ENCODE measurements around the gene METTL24. TPM values are rescaled to one million over a fixed set of nuclear protein-coding genes. Genes with fewer than 3 reads are reported as not detected.

METTL24 gene
- total RNA-seq, 6 donors from 2014 or later: 0.78 to 2.7 (median 1.8) TPM; not detected in 1

DNA sequence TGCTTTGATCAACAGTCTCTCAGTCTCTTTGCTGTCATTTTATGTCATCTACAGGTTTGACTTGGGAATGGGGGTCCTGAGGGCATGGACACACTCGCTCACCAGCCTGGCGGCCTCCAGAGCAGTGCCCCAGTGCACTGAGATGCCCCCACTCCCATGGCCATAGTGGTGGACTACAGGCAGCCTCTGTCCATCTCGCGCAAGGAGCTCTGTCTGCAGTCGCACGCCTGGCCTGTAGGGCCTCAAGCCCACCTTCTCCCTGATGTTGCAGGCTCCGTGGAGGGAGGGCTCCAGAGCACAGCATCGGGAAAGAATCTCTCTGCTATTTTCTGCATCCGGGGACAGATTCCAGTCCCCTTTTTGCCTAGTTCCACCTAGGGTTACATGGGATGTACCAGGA is 34.6 kb upstream of the METTL24 start:
- DNase-seq (peak in 1 of 2 donors; percentile 50), ATAC-seq (ENCODE audit: low FRiP score in 2 of 2) (no peak)
- WGBS, 2 donors: 81 to 87% methylated on average over 7 to 9 of the region's 9 CpGs
- TF ChIP-seq POLR2A (IDR thresholded peaks at IDR 0.05) (no peak), POLR2AphosphoS5 (IDR thresholded peaks at IDR 0.05) (no peak), EP300 (IDR thresholded peaks at IDR 0.05) (no peak)
- TF ChIP-seq, protein P1, sequence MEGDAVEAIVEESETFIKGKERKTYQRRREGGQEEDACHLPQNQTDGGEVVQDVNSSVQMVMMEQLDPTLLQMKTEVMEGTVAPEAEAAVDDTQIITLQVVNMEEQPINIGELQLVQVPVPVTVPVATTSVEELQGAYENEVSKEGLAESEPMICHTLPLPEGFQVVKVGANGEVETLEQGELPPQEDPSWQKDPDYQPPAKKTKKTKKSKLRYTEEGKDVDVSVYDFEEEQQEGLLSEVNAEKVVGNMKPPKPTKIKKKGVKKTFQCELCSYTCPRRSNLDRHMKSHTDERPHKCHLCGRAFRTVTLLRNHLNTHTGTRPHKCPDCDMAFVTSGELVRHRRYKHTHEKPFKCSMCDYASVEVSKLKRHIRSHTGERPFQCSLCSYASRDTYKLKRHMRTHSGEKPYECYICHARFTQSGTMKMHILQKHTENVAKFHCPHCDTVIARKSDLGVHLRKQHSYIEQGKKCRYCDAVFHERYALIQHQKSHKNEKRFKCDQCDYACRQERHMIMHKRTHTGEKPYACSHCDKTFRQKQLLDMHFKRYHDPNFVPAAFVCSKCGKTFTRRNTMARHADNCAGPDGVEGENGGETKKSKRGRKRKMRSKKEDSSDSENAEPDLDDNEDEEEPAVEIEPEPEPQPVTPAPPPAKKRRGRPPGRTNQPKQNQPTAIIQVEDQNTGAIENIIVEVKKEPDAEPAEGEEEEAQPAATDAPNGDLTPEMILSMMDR (IDR thresholded peaks at IDR 0.05): no peak
- H3K4me3 ChIP-seq: no peak overlapping the region
- H3K9me3 ChIP-seq: no peaks in the 10 kb centered on the region
- H3K27me3 ChIP-seq: no peaks in the 10 kb centered on the region
- peaks cover 0 to 11% (median 6%) of the 10 kb centered on the region in 4 donors for H3K4me1 ChIP-seq
- no peak overlapping the region for H3K27ac ChIP-seq
- H3K36me3 ChIP-seq: no peaks in the 10 kb centered on the region

- WGBS, 2 donors: 7 to 33% methylated on average over 2 of the region's 2 CpGs
- ATAC-seq (ENCODE audit: low FRiP score in 2 of 2): no peak
- DNase-seq: no peak
- no peak overlapping the region for H3K27ac ChIP-seq
- peaks cover 0 to 11% (median 6%) of the 10 kb centered on the region in 4 donors for H3K4me1 ChIP-seq
- H3K4me3 ChIP-seq: no peak overlapping the region
- TF ChIP-seq POLR2AphosphoS5 (IDR thresholded peaks at IDR 0.05) (no peak), EP300 (IDR thresholded peaks at IDR 0.05) (no peak), POLR2A (IDR thresholded peaks at IDR 0.05) (no peak)
- TF ChIP-seq, protein P1 (IDR thresholded peaks at IDR 0.05): no peak
- no peaks in the 10 kb centered on the region for H3K9me3 ChIP-seq
- no peaks in the 10 kb centered on the region for H3K27me3 ChIP-seq
- no peaks in the 10 kb centered on the region for H3K36me3 ChIP-seq
Measured at GRCh38 chr6:110390404-110390803, 32.3 kb upstream of the METTL24 start.

DNA sequence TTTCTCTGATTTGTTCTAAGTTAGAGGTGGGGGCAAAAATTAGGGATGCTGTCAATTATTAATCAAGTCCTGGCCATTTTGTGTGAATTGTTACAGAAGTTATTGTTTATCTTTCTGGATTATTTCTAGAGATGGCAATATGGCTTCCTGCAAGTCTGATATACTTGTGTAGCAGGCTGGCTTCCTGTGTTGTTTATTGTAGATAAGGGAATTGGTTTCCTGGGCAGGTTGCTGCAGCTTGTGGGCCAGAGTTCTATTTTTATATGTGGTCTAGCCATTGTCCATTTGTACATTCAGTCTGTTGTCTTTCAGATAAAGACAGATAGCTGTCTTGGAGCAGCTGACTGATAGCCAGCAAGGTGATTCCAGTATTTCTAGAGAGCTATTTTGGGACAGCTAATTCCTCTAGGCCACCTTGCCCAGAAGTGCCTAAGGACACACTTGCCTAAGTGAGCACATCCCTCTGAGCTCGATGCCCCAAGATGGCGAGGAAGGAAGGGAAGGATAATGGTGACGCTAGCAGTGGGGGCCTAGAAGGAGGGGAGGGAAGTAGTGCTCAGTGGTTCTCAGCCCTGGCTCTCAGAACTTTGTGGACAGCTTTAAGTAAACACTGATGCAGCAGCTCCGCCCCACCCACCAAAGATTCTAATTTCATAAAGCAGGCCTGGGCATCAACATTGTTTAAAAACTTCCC is 31.7 kb upstream of the METTL24 start:
- TF ChIP-seq, protein P1 (IDR thresholded peaks at IDR 0.05): no peak
- peak in 1 of 4 donors; percentile 21 for TF ChIP-seq EP300 (IDR thresholded peaks at IDR 0.05)
- DNase-seq (no peak), ATAC-seq (ENCODE audit: low FRiP score in 2 of 2) (no peak)
- H3K9me3 ChIP-seq: no peaks in the 10 kb centered on the region
- H3K4me1 ChIP-seq: peaks cover 0 to 11% (median 6%) of the 10 kb centered on the region in 4 donors
- H3K27ac ChIP-seq: peak overlapping the region in 1 of 4 donors; percentile 32
- H3K4me3 ChIP-seq: no peak overlapping the region
- no peaks in the 10 kb centered on the region for H3K36me3 ChIP-seq
- 54 to 61% methylated on average over 4 of the region's 4 CpGs for WGBS, 2 donors
- H3K27me3 ChIP-seq: no peaks in the 10 kb centered on the region

DNA sequence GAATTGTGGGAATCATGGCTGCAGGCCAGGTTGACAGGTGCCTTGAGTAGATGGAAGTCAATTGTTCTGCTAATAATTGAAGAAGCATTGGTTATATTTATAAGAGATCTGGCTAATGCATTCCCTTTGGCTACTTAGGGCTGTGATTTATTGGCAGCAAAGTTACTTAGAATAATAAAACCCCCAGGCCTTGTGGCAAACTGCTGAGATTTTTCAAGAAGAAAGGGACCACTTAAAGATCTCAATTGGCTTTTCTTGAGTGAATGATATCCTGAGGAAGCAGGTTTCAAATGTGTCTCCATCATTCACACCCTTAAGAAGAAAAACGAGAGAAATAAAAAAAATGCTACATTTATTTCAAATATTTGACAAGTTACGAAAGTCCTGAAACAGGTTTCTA is 29.8 kb upstream of the METTL24 start:
- no peak for ATAC-seq (ENCODE audit: low FRiP score in 2 of 2)
- TF ChIP-seq EP300 (IDR thresholded peaks at IDR 0.05) (no peak), POLR2A (IDR thresholded peaks at IDR 0.05) (no peak), POLR2AphosphoS5 (IDR thresholded peaks at IDR 0.05) (no peak)
- TF ChIP-seq, protein P1 (IDR thresholded peaks at IDR 0.05): no peak
- peaks cover 0 to 11% (median 6%) of the 10 kb centered on the region in 4 donors for H3K4me1 ChIP-seq
- H3K9me3 ChIP-seq: no peaks in the 10 kb centered on the region
- 74 to 87% methylated on average over 2 of the region's 2 CpGs for WGBS, 2 donors
- no peak overlapping the region for H3K4me3 ChIP-seq
- no peak for DNase-seq
- no peaks in the 10 kb centered on the region for H3K36me3 ChIP-seq
- no peak overlapping the region for H3K27ac ChIP-seq
- no peaks in the 10 kb centered on the region for H3K27me3 ChIP-seq

DNA sequence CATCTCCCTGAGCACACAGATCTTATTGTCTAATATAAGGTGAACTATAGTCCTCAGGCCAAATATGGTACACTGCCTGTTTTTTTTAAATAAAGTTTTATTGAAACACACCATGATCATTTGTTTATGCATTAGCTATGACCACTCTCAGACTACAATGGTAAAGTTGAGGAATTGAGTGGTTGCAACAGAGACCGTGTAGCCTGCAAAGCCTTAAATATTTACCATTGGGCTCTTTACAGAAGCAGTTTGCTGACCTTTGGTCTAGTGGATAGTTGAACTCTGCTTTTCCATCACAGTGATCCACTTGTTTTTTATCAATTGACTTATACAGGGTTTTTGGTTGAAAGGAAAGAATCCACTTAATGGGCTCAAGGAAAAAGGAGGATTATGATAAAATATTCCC is 27.3 kb upstream of the METTL24 start:
- DNase-seq: no peak
- Histone ChIP-seq H3K9me3 (no peaks in the 10 kb centered on the region), H3K4me1 (peaks cover 0 to 11% (median 3%) of the 10 kb centered on the region in 4 donors), H3K36me3 (no peaks in the 10 kb centered on the region), H3K4me3 (no peak overlapping the region), H3K27me3 (no peaks in the 10 kb centered on the region), H3K27ac (no peak overlapping the region)
- TF ChIP-seq, protein P1 (IDR thresholded peaks at IDR 0.05): no peak
- TF ChIP-seq POLR2AphosphoS5 (IDR thresholded peaks at IDR 0.05) (no peak), POLR2A (IDR thresholded peaks at IDR 0.05) (no peak), EP300 (IDR thresholded peaks at IDR 0.05) (no peak)
- 92 to 93% methylated on average over 1 of the region's 1 CpG for WGBS, 2 donors
- no peak for ATAC-seq (ENCODE audit: low FRiP score in 2 of 2)
